ENCODE results near the gene CUL3. TPM values are rescaled to one million over a fixed set of nuclear protein-coding genes. Genes with fewer than 3 reads are reported as not detected.

CUL3 gene
- total RNA-seq, 1 experiment from 2014 or later: 86.2 TPM

DNA sequence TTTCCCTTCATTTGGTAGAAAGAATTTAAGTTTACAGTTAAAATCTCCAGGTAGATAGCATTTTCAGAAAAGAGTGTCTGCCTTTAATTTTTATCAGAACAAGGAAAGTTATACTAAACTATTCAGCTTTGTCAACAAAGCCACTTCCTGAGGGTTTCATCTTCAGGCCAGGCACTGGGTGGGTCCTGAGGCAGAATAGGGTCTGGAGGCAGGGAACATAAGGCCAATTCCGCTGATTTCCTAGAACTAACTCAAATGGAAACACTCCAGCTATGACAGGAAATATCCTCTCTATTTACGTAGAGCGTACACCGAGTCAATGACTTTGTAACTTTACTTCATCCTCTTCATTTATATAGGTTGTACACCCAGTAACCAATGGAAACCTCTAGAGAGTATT lies 150.5 kb downstream of the CUL3 start (continued):
- TF ChIP-seq, protein P1, sequence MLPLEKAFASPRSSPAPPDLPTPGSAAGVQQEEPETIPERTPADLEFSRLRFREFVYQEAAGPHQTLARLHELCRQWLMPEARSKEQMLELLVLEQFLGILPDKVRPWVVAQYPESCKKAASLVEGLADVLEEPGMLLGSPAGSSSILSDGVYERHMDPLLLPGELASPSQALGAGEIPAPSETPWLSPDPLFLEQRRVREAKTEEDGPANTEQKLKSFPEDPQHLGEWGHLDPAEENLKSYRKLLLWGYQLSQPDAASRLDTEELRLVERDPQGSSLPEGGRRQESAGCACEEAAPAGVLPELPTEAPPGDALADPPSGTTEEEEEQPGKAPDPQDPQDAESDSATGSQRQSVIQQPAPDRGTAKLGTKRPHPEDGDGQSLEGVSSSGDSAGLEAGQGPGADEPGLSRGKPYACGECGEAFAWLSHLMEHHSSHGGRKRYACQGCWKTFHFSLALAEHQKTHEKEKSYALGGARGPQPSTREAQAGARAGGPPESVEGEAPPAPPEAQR (CRISPR knock-in tag; IDR thresholded peaks at IDR 0.05): no peak
- TF ChIP-seq GRHL2 (CRISPR knock-in tag; IDR thresholded peaks at IDR 0.05; ENCODE audit: insufficient replicate concordance, severe bottlenecking) (no peak), SMAD3 (CRISPR knock-in tag; IDR thresholded peaks at IDR 0.05; ENCODE audit: borderline replicate concordance) (no peak), TCF7 (CRISPR knock-in tag; IDR thresholded peaks at IDR 0.05; ENCODE audit: low read depth) (no peak)
- TF ChIP-seq, protein P2, sequence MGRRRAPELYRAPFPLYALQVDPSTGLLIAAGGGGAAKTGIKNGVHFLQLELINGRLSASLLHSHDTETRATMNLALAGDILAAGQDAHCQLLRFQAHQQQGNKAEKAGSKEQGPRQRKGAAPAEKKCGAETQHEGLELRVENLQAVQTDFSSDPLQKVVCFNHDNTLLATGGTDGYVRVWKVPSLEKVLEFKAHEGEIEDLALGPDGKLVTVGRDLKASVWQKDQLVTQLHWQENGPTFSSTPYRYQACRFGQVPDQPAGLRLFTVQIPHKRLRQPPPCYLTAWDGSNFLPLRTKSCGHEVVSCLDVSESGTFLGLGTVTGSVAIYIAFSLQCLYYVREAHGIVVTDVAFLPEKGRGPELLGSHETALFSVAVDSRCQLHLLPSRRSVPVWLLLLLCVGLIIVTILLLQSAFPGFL (CRISPR knock-in tag; IDR thresholded peaks at IDR 0.05; ENCODE audit: borderline replicate concordance): no peak
- TF ChIP-seq, protein P3, sequence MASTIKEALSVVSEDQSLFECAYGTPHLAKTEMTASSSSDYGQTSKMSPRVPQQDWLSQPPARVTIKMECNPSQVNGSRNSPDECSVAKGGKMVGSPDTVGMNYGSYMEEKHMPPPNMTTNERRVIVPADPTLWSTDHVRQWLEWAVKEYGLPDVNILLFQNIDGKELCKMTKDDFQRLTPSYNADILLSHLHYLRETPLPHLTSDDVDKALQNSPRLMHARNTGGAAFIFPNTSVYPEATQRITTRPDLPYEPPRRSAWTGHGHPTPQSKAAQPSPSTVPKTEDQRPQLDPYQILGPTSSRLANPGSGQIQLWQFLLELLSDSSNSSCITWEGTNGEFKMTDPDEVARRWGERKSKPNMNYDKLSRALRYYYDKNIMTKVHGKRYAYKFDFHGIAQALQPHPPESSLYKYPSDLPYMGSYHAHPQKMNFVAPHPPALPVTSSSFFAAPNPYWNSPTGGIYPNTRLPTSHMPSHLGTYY (CRISPR knock-in tag; IDR thresholded peaks at IDR 0.05): no peak

DNA sequence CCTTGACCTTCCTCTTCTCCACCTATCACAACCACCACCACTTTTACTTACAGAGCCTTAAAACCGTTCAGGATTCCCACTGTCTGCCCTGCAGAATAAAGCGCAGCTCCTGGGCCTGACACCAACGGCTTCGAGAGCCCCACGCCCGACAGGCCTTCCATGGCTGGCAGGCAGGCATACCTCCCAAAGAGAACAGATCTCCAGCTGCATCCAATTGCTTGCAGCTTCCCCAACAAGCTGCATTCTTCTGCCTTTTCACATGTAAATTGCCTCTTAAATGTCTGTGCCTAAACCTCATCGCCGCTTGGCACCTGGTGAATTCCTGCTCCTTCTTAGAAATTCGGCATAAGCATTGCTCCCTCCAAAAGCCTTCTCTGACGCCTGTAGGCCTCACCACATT lies 151.7 kb downstream of the CUL3 start:
- Mint-ChIP-seq H3K4me1 (peaks cover 45% of the 10 kb centered on the region), H3K4me3 (peak overlapping the region; percentile 61), H3K9me3 (peaks cover 48% of the 10 kb centered on the region), H3K36me3 (peaks cover 44% of the 10 kb centered on the region), H3K27ac (peak overlapping the region; percentile 100), H3K27me3 (ENCODE audit: low read depth) (peaks cover 3% of the 10 kb centered on the region; the same call in 1 of the 2 replicates)
- ChIA-PET CTCF (interaction anchor here (0.6 to 1.4 kb wide), 7 partner anchors 9 to 463 kb away, joined by 3 to 9 read pairs (median 4); no protein-coding TSS in a partner anchor), POLR2A (interaction anchor here (0.5 to 1.0 kb wide), 6 partner anchors 9 to 1777 kb away, joined by 3 to 5 read pairs (median 3); partner anchors contain the start of gene FARSB)
- DNase-seq (ENCODE audit: low spot score) (peak; percentile 83), ATAC-seq (peak; percentile 96)
- TF ChIP-seq ZNF396 (CRISPR knock-in tag; IDR thresholded peaks at IDR 0.05; ENCODE audit: borderline replicate concordance) (no peak; the same call in 1 of the 2 replicates), TEAD1 (CRISPR knock-in tag; IDR thresholded peaks at IDR 0.05) (peak; percentile 97), ZBTB21 (CRISPR knock-in tag; IDR thresholded peaks at IDR 0.05; ENCODE audit: borderline replicate concordance) (no peak; the same call in 1 of the 2 replicates), GTF2I (CRISPR knock-in tag; conservative IDR thresholded peaks at IDR 0.05) (no peak), ZNF121 (CRISPR knock-in tag; IDR thresholded peaks at IDR 0.05) (no peak), NR1H2 (CRISPR knock-in tag; IDR thresholded peaks at IDR 0.05) (no peak), CREM (CRISPR knock-in tag; IDR thresholded peaks at IDR 0.05) (peak; percentile 80), FOXP1 (CRISPR knock-in tag; IDR thresholded peaks at IDR 0.05; ENCODE audit: borderline replicate concordance) (peak; percentile 79; the same call in 1 of the 2 replicates), SMAD4 (CRISPR knock-in tag; IDR thresholded peaks at IDR 0.05) (peak; percentile 50; the same call in 1 of the 2 replicates), EMX1 (CRISPR knock-in tag; IDR thresholded peaks at IDR 0.05) (no peak)
- TF ChIP-seq, protein P4, sequence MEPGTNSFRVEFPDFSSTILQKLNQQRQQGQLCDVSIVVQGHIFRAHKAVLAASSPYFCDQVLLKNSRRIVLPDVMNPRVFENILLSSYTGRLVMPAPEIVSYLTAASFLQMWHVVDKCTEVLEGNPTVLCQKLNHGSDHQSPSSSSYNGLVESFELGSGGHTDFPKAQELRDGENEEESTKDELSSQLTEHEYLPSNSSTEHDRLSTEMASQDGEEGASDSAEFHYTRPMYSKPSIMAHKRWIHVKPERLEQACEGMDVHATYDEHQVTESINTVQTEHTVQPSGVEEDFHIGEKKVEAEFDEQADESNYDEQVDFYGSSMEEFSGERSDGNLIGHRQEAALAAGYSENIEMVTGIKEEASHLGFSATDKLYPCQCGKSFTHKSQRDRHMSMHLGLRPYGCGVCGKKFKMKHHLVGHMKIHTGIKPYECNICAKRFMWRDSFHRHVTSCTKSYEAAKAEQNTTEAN (CRISPR knock-in tag; IDR thresholded peaks at IDR 0.05): peak; percentile 82; the same call in 1 of the 2 replicates
- TF ChIP-seq, protein P5, sequence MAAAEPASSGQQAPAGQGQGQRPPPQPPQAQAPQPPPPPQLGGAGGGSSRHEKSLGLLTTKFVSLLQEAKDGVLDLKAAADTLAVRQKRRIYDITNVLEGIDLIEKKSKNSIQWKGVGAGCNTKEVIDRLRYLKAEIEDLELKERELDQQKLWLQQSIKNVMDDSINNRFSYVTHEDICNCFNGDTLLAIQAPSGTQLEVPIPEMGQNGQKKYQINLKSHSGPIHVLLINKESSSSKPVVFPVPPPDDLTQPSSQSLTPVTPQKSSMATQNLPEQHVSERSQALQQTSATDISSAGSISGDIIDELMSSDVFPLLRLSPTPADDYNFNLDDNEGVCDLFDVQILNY (CRISPR knock-in tag; IDR thresholded peaks at IDR 0.05): no peak
- TF ChIP-seq, protein P6, sequence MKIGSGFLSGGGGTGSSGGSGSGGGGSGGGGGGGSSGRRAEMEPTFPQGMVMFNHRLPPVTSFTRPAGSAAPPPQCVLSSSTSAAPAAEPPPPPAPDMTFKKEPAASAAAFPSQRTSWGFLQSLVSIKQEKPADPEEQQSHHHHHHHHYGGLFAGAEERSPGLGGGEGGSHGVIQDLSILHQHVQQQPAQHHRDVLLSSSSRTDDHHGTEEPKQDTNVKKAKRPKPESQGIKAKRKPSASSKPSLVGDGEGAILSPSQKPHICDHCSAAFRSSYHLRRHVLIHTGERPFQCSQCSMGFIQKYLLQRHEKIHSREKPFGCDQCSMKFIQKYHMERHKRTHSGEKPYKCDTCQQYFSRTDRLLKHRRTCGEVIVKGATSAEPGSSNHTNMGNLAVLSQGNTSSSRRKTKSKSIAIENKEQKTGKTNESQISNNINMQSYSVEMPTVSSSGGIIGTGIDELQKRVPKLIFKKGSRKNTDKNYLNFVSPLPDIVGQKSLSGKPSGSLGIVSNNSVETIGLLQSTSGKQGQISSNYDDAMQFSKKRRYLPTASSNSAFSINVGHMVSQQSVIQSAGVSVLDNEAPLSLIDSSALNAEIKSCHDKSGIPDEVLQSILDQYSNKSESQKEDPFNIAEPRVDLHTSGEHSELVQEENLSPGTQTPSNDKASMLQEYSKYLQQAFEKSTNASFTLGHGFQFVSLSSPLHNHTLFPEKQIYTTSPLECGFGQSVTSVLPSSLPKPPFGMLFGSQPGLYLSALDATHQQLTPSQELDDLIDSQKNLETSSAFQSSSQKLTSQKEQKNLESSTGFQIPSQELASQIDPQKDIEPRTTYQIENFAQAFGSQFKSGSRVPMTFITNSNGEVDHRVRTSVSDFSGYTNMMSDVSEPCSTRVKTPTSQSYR (CRISPR knock-in tag; IDR thresholded peaks at IDR 0.05): peak; percentile 72
- TF ChIP-seq, protein P7, sequence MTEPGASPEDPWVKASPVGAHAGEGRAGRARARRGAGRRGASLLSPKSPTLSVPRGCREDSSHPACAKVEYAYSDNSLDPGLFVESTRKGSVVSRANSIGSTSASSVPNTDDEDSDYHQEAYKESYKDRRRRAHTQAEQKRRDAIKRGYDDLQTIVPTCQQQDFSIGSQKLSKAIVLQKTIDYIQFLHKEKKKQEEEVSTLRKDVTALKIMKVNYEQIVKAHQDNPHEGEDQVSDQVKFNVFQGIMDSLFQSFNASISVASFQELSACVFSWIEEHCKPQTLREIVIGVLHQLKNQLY (CRISPR knock-in tag; IDR thresholded peaks at IDR 0.05): no peak
- TF ChIP-seq, protein P8, sequence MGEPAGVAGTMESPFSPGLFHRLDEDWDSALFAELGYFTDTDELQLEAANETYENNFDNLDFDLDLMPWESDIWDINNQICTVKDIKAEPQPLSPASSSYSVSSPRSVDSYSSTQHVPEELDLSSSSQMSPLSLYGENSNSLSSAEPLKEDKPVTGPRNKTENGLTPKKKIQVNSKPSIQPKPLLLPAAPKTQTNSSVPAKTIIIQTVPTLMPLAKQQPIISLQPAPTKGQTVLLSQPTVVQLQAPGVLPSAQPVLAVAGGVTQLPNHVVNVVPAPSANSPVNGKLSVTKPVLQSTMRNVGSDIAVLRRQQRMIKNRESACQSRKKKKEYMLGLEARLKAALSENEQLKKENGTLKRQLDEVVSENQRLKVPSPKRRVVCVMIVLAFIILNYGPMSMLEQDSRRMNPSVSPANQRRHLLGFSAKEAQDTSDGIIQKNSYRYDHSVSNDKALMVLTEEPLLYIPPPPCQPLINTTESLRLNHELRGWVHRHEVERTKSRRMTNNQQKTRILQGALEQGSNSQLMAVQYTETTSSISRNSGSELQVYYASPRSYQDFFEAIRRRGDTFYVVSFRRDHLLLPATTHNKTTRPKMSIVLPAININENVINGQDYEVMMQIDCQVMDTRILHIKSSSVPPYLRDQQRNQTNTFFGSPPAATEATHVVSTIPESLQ (CRISPR knock-in tag; IDR thresholded peaks at IDR 0.05): no peak
- TF ChIP-seq, protein P9, sequence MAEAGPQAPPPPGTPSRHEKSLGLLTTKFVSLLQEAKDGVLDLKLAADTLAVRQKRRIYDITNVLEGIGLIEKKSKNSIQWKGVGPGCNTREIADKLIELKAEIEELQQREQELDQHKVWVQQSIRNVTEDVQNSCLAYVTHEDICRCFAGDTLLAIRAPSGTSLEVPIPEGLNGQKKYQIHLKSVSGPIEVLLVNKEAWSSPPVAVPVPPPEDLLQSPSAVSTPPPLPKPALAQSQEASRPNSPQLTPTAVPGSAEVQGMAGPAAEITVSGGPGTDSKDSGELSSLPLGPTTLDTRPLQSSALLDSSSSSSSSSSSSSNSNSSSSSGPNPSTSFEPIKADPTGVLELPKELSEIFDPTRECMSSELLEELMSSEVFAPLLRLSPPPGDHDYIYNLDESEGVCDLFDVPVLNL (CRISPR knock-in tag; IDR thresholded peaks at IDR 0.05; ENCODE audit: borderline replicate concordance, low read depth): no peak

Data from WTC11 (cell line).